Rectal smooth muscle tissue (tissue), 1 donor: ENCODE measurements around the gene RBKS.

Experiments
- H3K27ac ChIP-seq: one replicate; pipeline ENCODE4 v1.7.0; 2013; ENCODE audit warnings: low read depth, low read length, inconsistent platforms
- H3K27me3 ChIP-seq: one replicate; pipeline ENCODE4 v1.7.0; 2013; ENCODE audit warnings: low read length; ENCODE audit not compliant: control insufficient read depth, insufficient read depth
- H3K36me3 ChIP-seq: one replicate; pipeline ENCODE4 v1.7.0; 2013; ENCODE audit warnings: low read length; ENCODE audit not compliant: control insufficient read depth, insufficient read depth
- H3K4me1 ChIP-seq: one replicate; pipeline ENCODE4 v1.7.0; 2013; ENCODE audit warnings: low read length; ENCODE audit not compliant: control insufficient read depth, insufficient read depth
- H3K4me3 ChIP-seq: one replicate; pipeline ENCODE4 v1.7.0; 2013; ENCODE audit warnings: low read length
- H3K9ac ChIP-seq: one replicate; pipeline ENCODE4 v1.7.0; 2013; ENCODE audit warnings: low read length

RBKS gene

DNA sequence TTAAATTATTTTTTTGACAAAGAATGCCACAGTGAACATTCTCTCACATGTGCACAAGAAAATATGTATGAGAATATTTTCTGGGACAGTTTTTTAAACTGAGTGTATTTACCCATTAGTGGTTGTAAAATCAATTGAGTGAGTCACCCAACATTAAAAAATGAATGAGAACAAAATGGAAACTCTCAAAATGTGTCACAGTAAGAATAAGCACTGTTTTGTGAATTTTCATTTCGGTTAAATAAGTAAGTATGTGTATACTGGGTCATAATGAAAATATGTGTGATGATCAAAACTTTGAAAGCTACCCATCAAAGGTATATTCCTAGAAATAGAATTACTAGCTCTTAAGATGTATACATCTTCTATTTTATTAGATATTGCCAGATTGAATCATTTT, 11.9 kb upstream of the RBKS start:
- H3K9ac ChIP-seq: no peak overlapping the region
- no peaks in the 10 kb centered on the region for H3K36me3 ChIP-seq
- no peaks in the 10 kb centered on the region for H3K27me3 ChIP-seq
- H3K4me1 ChIP-seq: no peaks in the 10 kb centered on the region
- no peak overlapping the region for H3K4me3 ChIP-seq
- no peak overlapping the region for H3K27ac ChIP-seq

DNA sequence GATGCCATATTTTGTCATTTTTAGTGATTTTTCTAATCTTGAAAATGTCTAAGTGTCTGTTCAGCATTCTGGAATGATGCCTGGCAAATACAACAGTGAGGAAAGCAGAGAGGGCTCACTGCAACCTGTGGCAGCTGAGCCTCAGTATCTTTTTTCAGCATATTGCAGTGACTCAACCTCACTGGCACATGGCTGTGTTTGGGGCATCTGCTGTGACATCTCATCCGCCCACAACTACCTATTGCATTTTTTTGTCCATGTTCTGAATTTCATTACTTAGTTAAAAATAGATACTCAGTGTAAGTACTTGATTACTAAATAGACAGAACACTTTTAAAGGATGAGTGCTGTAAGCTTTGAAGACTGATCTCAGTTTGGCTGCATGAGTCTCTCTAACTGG, 11.0 kb upstream of the RBKS start:
- Histone ChIP-seq H3K9ac (no peak overlapping the region), H3K36me3 (peaks cover 4% of the 10 kb centered on the region), H3K27ac (no peak overlapping the region), H3K4me1 (no peaks in the 10 kb centered on the region), H3K4me3 (no peak overlapping the region), H3K27me3 (no peaks in the 10 kb centered on the region)

DNA sequence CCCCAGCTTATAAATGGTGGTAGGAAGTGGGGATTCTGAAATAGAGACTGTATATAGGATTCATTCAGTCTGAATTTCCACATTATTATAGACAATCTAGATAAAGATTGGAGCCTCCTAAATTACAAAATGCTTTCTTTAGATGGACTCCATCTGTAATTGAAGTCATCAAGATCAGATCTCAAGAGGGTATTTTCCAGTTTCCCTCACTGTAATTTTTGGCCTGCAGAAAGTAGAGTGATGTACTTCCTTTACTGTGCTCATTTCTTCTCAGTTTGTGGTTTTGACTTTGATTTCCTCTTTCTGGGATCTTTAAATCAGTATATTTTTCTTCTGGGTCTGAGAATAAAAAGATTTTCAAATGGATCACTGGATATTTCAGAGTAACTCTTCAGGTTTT, 7.5 kb upstream of the RBKS start:
- H3K27ac ChIP-seq: no peak overlapping the region
- no peak overlapping the region for H3K4me3 ChIP-seq
- H3K27me3 ChIP-seq: no peaks in the 10 kb centered on the region
- H3K36me3 ChIP-seq: peaks cover 4% of the 10 kb centered on the region
- H3K9ac ChIP-seq: no peak overlapping the region
- H3K4me1 ChIP-seq: no peaks in the 10 kb centered on the region

DNA sequence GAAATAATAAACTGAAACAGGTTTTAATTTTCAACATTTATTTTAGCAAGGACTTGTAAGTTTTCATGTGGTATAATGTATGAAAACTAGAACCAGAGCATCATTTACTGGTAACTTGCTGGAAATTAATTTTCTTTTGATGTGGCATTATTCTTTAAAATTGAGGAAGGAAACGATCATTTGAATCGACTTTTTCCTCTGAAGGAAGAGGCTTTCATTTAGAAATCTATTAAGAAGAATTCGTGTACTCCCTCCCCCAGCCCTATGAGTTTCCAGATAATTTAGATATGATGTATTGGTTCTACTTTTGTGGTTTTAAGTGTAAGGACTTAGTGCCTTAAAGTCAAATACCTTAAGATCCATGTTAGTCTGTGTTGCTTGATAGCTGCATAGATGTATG, 2.8 kb upstream of the RBKS start:
- Histone ChIP-seq H3K4me3 (no peak overlapping the region), H3K27ac (no peak overlapping the region), H3K27me3 (no peaks in the 10 kb centered on the region), H3K4me1 (peaks cover 4% of the 10 kb centered on the region), H3K9ac (no peak overlapping the region), H3K36me3 (peaks cover 4% of the 10 kb centered on the region)

- Histone ChIP-seq H3K27ac (peak overlapping the region; percentile 94), H3K36me3 (no peaks in the 10 kb centered on the region), H3K9ac (no peak overlapping the region), H3K4me1 (peaks cover 4% of the 10 kb centered on the region), H3K4me3 (peak overlapping the region; percentile 100), H3K27me3 (no peaks in the 10 kb centered on the region)
Observed at GRCh38 chr2:27891673-27892105, 1.5 kb upstream of the RBKS start.

- no peaks in the 10 kb centered on the region for H3K36me3 ChIP-seq
- H3K4me1 ChIP-seq: peaks cover 4% of the 10 kb centered on the region
- peak overlapping the region; percentile 94 for H3K27ac ChIP-seq
- peak overlapping the region; percentile 100 for H3K4me3 ChIP-seq
- H3K9ac ChIP-seq: peak overlapping the region; percentile 79
- H3K27me3 ChIP-seq: no peaks in the 10 kb centered on the region
Observed at GRCh38 chr2:27890924-27891672, 911 bp upstream of the RBKS start.

DNA sequence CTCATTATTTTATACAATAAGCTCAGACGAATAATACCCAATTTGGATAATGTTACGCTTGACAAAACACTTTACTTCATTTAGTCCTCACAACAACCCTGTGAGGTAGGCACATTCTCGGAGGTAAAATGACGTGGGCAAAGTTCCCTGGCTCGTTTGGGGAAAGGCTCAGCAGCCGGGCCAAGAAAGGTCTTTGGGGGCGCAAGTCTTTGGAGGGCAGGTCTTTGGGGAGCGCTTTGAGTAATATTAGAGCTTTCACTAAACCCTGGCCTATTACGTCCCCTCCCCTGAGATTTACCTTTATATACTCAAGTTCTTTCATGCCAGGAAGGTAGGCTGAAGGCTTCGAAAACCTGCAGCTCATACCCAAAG, 427 bp downstream of the RBKS start:
- Histone ChIP-seq H3K9ac (peak overlapping the region; percentile 94), H3K36me3 (no peaks in the 10 kb centered on the region), H3K4me3 (peak overlapping the region; percentile 100), H3K27me3 (no peaks in the 10 kb centered on the region), H3K4me1 (peaks cover 4% of the 10 kb centered on the region), H3K27ac (peak overlapping the region; percentile 94)

- Histone ChIP-seq H3K27me3 (no peaks in the 10 kb centered on the region), H3K27ac (peak overlapping the region; percentile 94), H3K9ac (no peak overlapping the region), H3K36me3 (no peaks in the 10 kb centered on the region), H3K4me3 (no peak overlapping the region), H3K4me1 (peaks cover 4% of the 10 kb centered on the region)
Observed at GRCh38 chr2:27888790-27889189, 1.4 kb downstream of the RBKS start.

DNA sequence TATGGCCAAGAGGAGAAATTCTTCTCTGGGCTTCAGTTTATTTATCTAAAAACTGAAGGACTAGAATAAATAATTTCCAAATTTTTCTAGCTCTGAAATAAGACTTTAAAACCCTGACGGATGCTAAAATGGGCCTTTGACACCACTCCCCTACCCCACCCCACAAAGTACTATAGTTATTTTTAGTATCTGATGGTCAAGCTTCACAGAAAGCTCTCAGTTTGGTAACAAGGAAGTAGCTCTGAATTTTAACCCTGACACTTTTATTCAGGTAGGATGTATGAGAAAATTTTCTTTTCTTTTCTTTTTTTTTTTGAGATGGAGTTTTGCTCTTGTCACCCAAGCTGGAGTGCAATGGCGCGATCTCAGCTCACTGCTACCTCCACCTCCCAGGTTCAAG, 2.4 kb downstream of the RBKS start:
- no peaks in the 10 kb centered on the region for H3K36me3 ChIP-seq
- H3K9ac ChIP-seq: no peak overlapping the region
- H3K27me3 ChIP-seq: no peaks in the 10 kb centered on the region
- H3K27ac ChIP-seq: no peak overlapping the region
- H3K4me1 ChIP-seq: peaks cover 4% of the 10 kb centered on the region
- H3K4me3 ChIP-seq: no peak overlapping the region

DNA sequence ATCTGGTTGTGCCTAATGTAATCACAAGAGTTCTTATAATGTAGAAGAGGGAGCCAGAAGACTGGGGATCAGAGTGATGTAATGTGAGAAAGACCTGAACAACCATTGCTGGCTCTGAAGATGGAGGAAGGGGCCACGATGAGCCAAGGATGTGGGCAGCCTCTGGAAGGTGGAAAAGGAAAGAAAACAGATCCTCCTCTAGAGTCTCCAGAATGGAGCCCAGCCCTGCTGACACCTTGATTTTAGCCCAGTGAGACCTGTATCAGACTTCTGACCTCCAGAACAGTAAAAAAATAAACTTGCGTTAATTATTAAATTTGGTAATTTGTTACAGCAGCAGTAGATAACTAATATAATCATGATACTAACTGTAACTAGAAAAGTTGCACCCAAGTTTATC, 3.1 kb downstream of the RBKS start:
- no peaks in the 10 kb centered on the region for H3K27me3 ChIP-seq
- H3K27ac ChIP-seq: no peak overlapping the region
- H3K4me3 ChIP-seq: no peak overlapping the region
- H3K9ac ChIP-seq: no peak overlapping the region
- H3K36me3 ChIP-seq: no peaks in the 10 kb centered on the region
- peaks cover 4% of the 10 kb centered on the region for H3K4me1 ChIP-seq

DNA sequence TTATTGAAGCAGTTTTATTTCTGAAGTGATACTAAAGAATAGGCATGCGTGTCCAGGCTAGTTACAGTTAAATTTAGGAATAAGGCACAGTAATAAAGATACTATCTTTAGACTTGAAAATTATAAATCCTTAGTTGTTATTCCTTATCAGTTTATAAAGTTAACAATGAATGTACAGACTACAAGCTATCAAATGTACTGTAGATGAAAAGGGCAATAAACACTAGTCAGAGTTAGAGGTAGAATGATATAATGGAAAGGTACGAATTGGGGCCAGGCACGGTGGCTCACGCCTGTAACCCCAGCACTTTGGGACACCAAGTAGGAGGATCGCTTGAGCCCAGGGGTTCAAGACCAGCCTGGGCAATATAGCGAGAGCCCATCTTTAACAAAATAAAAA, 3.9 kb downstream of the RBKS start:
- no peaks in the 10 kb centered on the region for H3K27me3 ChIP-seq
- H3K36me3 ChIP-seq: no peaks in the 10 kb centered on the region
- no peak overlapping the region for H3K4me3 ChIP-seq
- H3K4me1 ChIP-seq: peaks cover 4% of the 10 kb centered on the region
- H3K9ac ChIP-seq: no peak overlapping the region
- no peak overlapping the region for H3K27ac ChIP-seq

GRCh38 chr2:27885661-27886060, 4.5 kb downstream of the RBKS start:
- no peaks in the 10 kb centered on the region for H3K4me1 ChIP-seq
- no peak overlapping the region for H3K9ac ChIP-seq
- no peaks in the 10 kb centered on the region for H3K27me3 ChIP-seq
- H3K27ac ChIP-seq: no peak overlapping the region
- no peaks in the 10 kb centered on the region for H3K36me3 ChIP-seq
- H3K4me3 ChIP-seq: no peak overlapping the region

DNA sequence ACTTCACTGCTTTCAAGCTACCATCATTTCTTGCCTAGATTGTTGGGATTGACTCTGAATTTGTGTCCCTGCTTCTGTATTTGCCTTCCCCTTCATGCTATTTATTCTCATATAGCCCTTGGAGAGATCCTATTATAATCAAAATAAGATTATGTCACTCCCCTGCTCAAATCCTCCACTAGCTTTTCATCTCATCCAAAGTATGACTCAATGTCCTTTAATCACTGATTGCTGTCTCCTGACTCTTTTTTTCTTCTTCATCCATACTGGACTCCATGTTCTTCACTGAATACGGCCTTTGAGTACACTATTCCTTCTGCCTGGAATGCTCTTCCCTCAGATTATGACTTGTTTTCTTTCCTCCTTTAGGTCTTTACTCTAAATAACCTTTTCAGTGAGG, 5.0 kb downstream of the RBKS start:
- Histone ChIP-seq H3K27ac (no peak overlapping the region), H3K9ac (no peak overlapping the region), H3K36me3 (no peaks in the 10 kb centered on the region), H3K4me1 (no peaks in the 10 kb centered on the region), H3K27me3 (no peaks in the 10 kb centered on the region), H3K4me3 (no peak overlapping the region)
